HEK293T (cell line): Measurements from ENCODE around the gene THEM4.
"Not testable (repeated sequence)": the region's sequence is repeated elsewhere in the genome, so short reads cannot be mapped to it uniquely, and the experiment has no call there.

Experiments
- CTCF ChIA-PET: fragments of 350-600 bp; formaldehyde crosslinking; extraction: SDS; loops from one replicate; lab custom pipeline; 2021; ENCODE audit warnings: antibody characterized with exemption, inconsistent platforms; lab: Yijun Ruan, JAX
- POLR2A ChIA-PET: fragments of 350-600 bp; formaldehyde crosslinking; extraction: SDS; loops from one replicate; lab custom pipeline; 2020; ENCODE audit warnings: antibody characterized with exemption, inconsistent platforms; lab: Yijun Ruan, JAX
- DNase-seq: peaks from one replicate; pipeline ENCODE4 v3.0.0; 2012; ENCODE audit warnings: mixed read lengths; ENCODE audit errors: extremely low spot score
- ARNT ChIP-seq: fragments of 450-650 bp; IDR thresholded peaks from 2 replicates; pipeline ENCODE4 v1.6.1; 2017; ENCODE audit warnings: mild to moderate bottlenecking
- BHLHE40 ChIP-seq: fragments of 450-650 bp; IDR thresholded peaks from 2 replicates; pipeline ENCODE4 v1.6.1; 2016; ENCODE audit warnings: mild to moderate bottlenecking, moderate library complexity, borderline replicate concordance
- CTBP1 ChIP-seq: fragments of 450-650 bp; IDR thresholded peaks from 2 replicates; pipeline ENCODE4 v1.6.1; 2016; ENCODE audit warnings: borderline replicate concordance
- ELF4 ChIP-seq: fragments of 450-650 bp; IDR thresholded peaks from 2 replicates; pipeline ENCODE4 v1.6.1; 2017; ENCODE audit warnings: antibody characterized with exemption
- FOXA1 ChIP-seq: fragments of 450-650 bp; IDR thresholded peaks from 2 replicates; pipeline ENCODE4 v1.6.1; 2016; ENCODE audit warnings: mild to moderate bottlenecking
- FOXK2 ChIP-seq: fragments of 450-650 bp; IDR thresholded peaks from 2 replicates; pipeline ENCODE4 v1.6.1; 2016; ENCODE audit warnings: mild to moderate bottlenecking
- FOXM1 ChIP-seq: fragments of 450-650 bp; IDR thresholded peaks from 2 replicates; pipeline ENCODE4 v1.6.1; 2017; ENCODE audit warnings: mild to moderate bottlenecking, borderline replicate concordance
- HDGF ChIP-seq: fragments of 450-650 bp; IDR thresholded peaks from 2 replicates; pipeline ENCODE4 v1.6.1; 2017; ENCODE audit warnings: antibody characterized with exemption, borderline replicate concordance
- L3MBTL2 ChIP-seq: fragments of 450-650 bp; conservative IDR thresholded peaks from 2 replicates; pipeline ENCODE4 v1.6.1; 2016; ENCODE audit warnings: mild to moderate bottlenecking
- LEF1 ChIP-seq: fragments of 450-650 bp; IDR thresholded peaks from 2 replicates; pipeline ENCODE4 v1.6.1; 2017; ENCODE audit warnings: mild to moderate bottlenecking, borderline replicate concordance
- NFRKB ChIP-seq: fragments of 450-650 bp; IDR thresholded peaks from 2 replicates; pipeline ENCODE4 v1.6.1; 2016; ENCODE audit warnings: mild to moderate bottlenecking, moderate library complexity
- PKNOX1 ChIP-seq: fragments of 450-650 bp; IDR thresholded peaks from 2 replicates; pipeline ENCODE4 v1.6.1; 2016
- SP1 ChIP-seq: fragments of 450-650 bp; IDR thresholded peaks from 2 replicates; pipeline ENCODE4 v1.6.1; 2017
- SUZ12 ChIP-seq: fragments of 450-650 bp; IDR thresholded peaks from 2 replicates; pipeline ENCODE4 v1.6.1; 2016; ENCODE audit warnings: mild to moderate bottlenecking
- TARDBP ChIP-seq: fragments of 450-650 bp; IDR thresholded peaks from 2 replicates; pipeline ENCODE4 v1.6.1; 2016
- ZNF384 ChIP-seq: fragments of 450-650 bp; IDR thresholded peaks from 2 replicates; pipeline ENCODE4 v1.6.1; 2016

THEM4 gene

GRCh38 chr1:151912973-151913372 lies 3.7 kb upstream of the THEM4 start:
- POLR2A ChIA-PET: no interaction called here
- CTCF ChIA-PET: no interaction called here
- no peak for DNase-seq
- TF ChIP-seq FOXK2: no peak
- no peak for TF ChIP-seq PKNOX1
- no peak for TF ChIP-seq L3MBTL2
- no peak for TF ChIP-seq FOXM1
- no peak for TF ChIP-seq ELF4
- no peak for TF ChIP-seq ARNT
- no peak for TF ChIP-seq HDGF
- no peak for TF ChIP-seq ZNF384
- no peak for TF ChIP-seq BHLHE40
- no peak for TF ChIP-seq SUZ12
- TF ChIP-seq NFRKB: no peak
- TF ChIP-seq CTBP1: no peak
- TF ChIP-seq SP1: no peak
- no peak for TF ChIP-seq LEF1
- TF ChIP-seq FOXA1: no peak
- no peak for TF ChIP-seq TARDBP

- TF ChIP-seq ARNT (no peak), ELF4 (no peak), LEF1 (no peak), ZNF384 (no peak), SP1 (no peak)
- ChIA-PET POLR2A (interaction anchor here (1.3 to 3.6 kb wide), 4 partner anchors 10 to 92 kb away, joined by 4 to 29 read pairs (median 6); no protein-coding TSS in a partner anchor), CTCF (interaction anchor here (1.0 to 1.4 kb wide), 3 partner anchors 25 to 200 kb away, joined by 3 to 8 read pairs (median 3); no protein-coding TSS in a partner anchor)
- no peak for DNase-seq
These were observed 1.1 kb downstream of the THEM4 start for GRCh38 chr1:151908228-151908691.

GRCh38 chr1:151907363-151908139 lies 1.8 kb downstream of the THEM4 start:
- ChIA-PET CTCF (interaction anchor here (1.0 to 1.4 kb wide), 3 partner anchors 26 to 201 kb away, joined by 3 to 8 read pairs (median 3); no protein-coding TSS in a partner anchor), POLR2A (interaction anchor here (3.6 kb wide), 1 partner anchor 12 kb away, joined by 29 read pairs; no protein-coding TSS in a partner anchor)
- DNase-seq: no peak

GRCh38 chr1:151906324-151906645 lies 3.0 kb downstream of the THEM4 start:
- CTCF ChIA-PET, DNase-seq, POLR2A ChIA-PET: not testable (repeated sequence)

More at GRCh38 chr1:151907363-151908139, 1.8 kb downstream of the THEM4 start:
- TF ChIP-seq HDGF: no peak
- TF ChIP-seq LEF1: no peak
- TF ChIP-seq FOXA1: no peak
- TF ChIP-seq TARDBP: no peak
- no peak for TF ChIP-seq SUZ12
- TF ChIP-seq FOXK2: no peak
- no peak for TF ChIP-seq ARNT
- TF ChIP-seq L3MBTL2: no peak
- no peak for TF ChIP-seq SP1
- TF ChIP-seq FOXM1: no peak
- TF ChIP-seq ZNF384: no peak
- TF ChIP-seq NFRKB: no peak
- no peak for TF ChIP-seq ELF4
- no peak for TF ChIP-seq CTBP1
- TF ChIP-seq BHLHE40: no peak
- TF ChIP-seq PKNOX1: no peak

- DNase-seq, CTCF ChIA-PET, POLR2A ChIA-PET: not testable (repeated sequence)
These were observed 3.6 kb downstream of the THEM4 start for GRCh38 chr1:151905443-151906323.

GRCh38 chr1:151905070-151905442 lies 4.3 kb downstream of the THEM4 start:
- DNase-seq: no peak
- TF ChIP-seq HDGF (no peak), SUZ12 (no peak), NFRKB (no peak), FOXM1 (no peak), TARDBP (no peak), SP1 (no peak), ZNF384 (no peak), ARNT (no peak), PKNOX1 (no peak), BHLHE40 (no peak), ELF4 (no peak), FOXK2 (no peak), L3MBTL2 (no peak), LEF1 (no peak), CTBP1 (no peak), FOXA1 (no peak)
- ChIA-PET POLR2A (interaction anchor here (0.6 kb wide), 1 partner anchor 39 kb away, joined by 4 read pairs; no protein-coding TSS in a partner anchor), CTCF (no interaction called here)
